ENCODE data around the gene STXBP5.

Gene STXBP5

GRCh38 chr6:147238164-147238563 is 33.9 kb downstream of the STXBP5 start:
- Histone ChIP-seq H3K4me1 (ENCODE audit: control insufficient read depth, insufficient read depth, low read length) (no peaks in the 10 kb centered on the region), H3K4me3 (ENCODE audit: low read depth, low read length) (no peak overlapping the region), H3K36me3 (ENCODE audit: control insufficient read depth in 2 of 2, insufficient read depth in 1 of 2, low read length in 2 of 2) (peaks cover 3 to 16% of the 10 kb centered on the region in 2 experiments), H3K9me3 (ENCODE audit: control insufficient read depth, insufficient read depth, low read depth, low read length) (no peaks in the 10 kb centered on the region), H3K27ac (ENCODE audit: extremely low read depth, low read depth, low read length) (no peak overlapping the region)
- ChIA-PET POLR2A (no interaction called here), CTCF (no interaction called here)
- TF ChIP-seq ZNF174 (tag by site-specific recombination; IDR thresholded peaks at IDR 0.05) (no peak), ZNF239 (tag by site-specific recombination; IDR thresholded peaks at IDR 0.05) (no peak), ZBTB21 (tag by site-specific recombination; IDR thresholded peaks at IDR 0.05) (no peak), ZNF664 (tag by site-specific recombination; IDR thresholded peaks at IDR 0.05) (no peak), AEBP2 (tag by site-specific recombination; IDR thresholded peaks at IDR 0.05; ENCODE audit: borderline replicate concordance) (no peak), ZNF555 (tag by site-specific recombination; conservative IDR thresholded peaks at IDR 0.05) (no peak), ZNF184 (tag by site-specific recombination; IDR thresholded peaks at IDR 0.05) (no peak), GLI2 (tag by site-specific recombination; IDR thresholded peaks at IDR 0.05; ENCODE audit: borderline replicate concordance, low read depth) (no peak), ZNF426 (tag by site-specific recombination; IDR thresholded peaks at IDR 0.05) (no peak), ZNF121 (tag by site-specific recombination; IDR thresholded peaks at IDR 0.05) (no peak), SCRT1 (tag by site-specific recombination; IDR thresholded peaks at IDR 0.05; ENCODE audit: borderline replicate concordance) (no peak), OSR2 (tag by site-specific recombination; IDR thresholded peaks at IDR 0.05) (no peak), ZNF19 (tag by site-specific recombination; IDR thresholded peaks at IDR 0.05; ENCODE audit: low read depth) (no peak)
- TF ChIP-seq, protein P1, sequence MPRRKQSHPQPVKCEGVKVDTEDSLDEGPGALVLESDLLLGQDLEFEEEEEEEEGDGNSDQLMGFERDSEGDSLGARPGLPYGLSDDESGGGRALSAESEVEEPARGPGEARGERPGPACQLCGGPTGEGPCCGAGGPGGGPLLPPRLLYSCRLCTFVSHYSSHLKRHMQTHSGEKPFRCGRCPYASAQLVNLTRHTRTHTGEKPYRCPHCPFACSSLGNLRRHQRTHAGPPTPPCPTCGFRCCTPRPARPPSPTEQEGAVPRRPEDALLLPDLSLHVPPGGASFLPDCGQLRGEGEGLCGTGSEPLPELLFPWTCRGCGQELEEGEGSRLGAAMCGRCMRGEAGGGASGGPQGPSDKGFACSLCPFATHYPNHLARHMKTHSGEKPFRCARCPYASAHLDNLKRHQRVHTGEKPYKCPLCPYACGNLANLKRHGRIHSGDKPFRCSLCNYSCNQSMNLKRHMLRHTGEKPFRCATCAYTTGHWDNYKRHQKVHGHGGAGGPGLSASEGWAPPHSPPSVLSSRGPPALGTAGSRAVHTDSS (tag by site-specific recombination; IDR thresholded peaks at IDR 0.05), result no peak
- TF ChIP-seq, protein P2, sequence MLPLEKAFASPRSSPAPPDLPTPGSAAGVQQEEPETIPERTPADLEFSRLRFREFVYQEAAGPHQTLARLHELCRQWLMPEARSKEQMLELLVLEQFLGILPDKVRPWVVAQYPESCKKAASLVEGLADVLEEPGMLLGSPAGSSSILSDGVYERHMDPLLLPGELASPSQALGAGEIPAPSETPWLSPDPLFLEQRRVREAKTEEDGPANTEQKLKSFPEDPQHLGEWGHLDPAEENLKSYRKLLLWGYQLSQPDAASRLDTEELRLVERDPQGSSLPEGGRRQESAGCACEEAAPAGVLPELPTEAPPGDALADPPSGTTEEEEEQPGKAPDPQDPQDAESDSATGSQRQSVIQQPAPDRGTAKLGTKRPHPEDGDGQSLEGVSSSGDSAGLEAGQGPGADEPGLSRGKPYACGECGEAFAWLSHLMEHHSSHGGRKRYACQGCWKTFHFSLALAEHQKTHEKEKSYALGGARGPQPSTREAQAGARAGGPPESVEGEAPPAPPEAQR (tag by site-specific recombination; IDR thresholded peaks at IDR 0.05), result no peak
- TF ChIP-seq, protein P3, sequence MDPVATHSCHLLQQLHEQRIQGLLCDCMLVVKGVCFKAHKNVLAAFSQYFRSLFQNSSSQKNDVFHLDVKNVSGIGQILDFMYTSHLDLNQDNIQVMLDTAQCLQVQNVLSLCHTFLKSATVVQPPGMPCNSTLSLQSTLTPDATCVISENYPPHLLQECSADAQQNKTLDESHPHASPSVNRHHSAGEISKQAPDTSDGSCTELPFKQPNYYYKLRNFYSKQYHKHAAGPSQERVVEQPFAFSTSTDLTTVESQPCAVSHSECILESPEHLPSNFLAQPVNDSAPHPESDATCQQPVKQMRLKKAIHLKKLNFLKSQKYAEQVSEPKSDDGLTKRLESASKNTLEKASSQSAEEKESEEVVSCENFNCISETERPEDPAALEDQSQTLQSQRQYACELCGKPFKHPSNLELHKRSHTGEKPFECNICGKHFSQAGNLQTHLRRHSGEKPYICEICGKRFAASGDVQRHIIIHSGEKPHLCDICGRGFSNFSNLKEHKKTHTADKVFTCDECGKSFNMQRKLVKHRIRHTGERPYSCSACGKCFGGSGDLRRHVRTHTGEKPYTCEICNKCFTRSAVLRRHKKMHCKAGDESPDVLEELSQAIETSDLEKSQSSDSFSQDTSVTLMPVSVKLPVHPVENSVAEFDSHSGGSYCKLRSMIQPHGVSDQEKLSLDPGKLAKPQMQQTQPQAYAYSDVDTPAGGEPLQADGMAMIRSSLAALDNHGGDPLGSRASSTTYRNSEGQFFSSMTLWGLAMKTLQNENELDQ (tag by site-specific recombination; IDR thresholded peaks at IDR 0.05; ENCODE audit: low read depth), result no peak

GRCh38 chr6:147238906-147239305 is 34.7 kb downstream of the STXBP5 start:
- POLR2A ChIA-PET, result no interaction called here
- Histone ChIP-seq H3K4me1 (ENCODE audit: control insufficient read depth, insufficient read depth, low read length) (no peaks in the 10 kb centered on the region), H3K36me3 (ENCODE audit: control insufficient read depth in 2 of 2, insufficient read depth in 1 of 2, low read length in 2 of 2) (peaks cover 3 to 16% of the 10 kb centered on the region in 2 experiments), H3K27ac (ENCODE audit: extremely low read depth, low read depth, low read length) (no peak overlapping the region), H3K9me3 (ENCODE audit: control insufficient read depth, insufficient read depth, low read depth, low read length) (no peaks in the 10 kb centered on the region), H3K4me3 (ENCODE audit: low read depth, low read length) (no peak overlapping the region)
- CTCF ChIA-PET, result no interaction called here
- TF ChIP-seq ZNF426 (tag by site-specific recombination; IDR thresholded peaks at IDR 0.05), result no peak
- TF ChIP-seq, protein P4, sequence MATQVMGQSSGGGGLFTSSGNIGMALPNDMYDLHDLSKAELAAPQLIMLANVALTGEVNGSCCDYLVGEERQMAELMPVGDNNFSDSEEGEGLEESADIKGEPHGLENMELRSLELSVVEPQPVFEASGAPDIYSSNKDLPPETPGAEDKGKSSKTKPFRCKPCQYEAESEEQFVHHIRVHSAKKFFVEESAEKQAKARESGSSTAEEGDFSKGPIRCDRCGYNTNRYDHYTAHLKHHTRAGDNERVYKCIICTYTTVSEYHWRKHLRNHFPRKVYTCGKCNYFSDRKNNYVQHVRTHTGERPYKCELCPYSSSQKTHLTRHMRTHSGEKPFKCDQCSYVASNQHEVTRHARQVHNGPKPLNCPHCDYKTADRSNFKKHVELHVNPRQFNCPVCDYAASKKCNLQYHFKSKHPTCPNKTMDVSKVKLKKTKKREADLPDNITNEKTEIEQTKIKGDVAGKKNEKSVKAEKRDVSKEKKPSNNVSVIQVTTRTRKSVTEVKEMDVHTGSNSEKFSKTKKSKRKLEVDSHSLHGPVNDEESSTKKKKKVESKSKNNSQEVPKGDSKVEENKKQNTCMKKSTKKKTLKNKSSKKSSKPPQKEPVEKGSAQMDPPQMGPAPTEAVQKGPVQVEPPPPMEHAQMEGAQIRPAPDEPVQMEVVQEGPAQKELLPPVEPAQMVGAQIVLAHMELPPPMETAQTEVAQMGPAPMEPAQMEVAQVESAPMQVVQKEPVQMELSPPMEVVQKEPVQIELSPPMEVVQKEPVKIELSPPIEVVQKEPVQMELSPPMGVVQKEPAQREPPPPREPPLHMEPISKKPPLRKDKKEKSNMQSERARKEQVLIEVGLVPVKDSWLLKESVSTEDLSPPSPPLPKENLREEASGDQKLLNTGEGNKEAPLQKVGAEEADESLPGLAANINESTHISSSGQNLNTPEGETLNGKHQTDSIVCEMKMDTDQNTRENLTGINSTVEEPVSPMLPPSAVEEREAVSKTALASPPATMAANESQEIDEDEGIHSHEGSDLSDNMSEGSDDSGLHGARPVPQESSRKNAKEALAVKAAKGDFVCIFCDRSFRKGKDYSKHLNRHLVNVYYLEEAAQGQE (tag by site-specific recombination; IDR thresholded peaks at IDR 0.05), result no peak
- TF ChIP-seq ZNF623 (tag by site-specific recombination; IDR thresholded peaks at IDR 0.05), result no peak
- TF ChIP-seq RBAK (tag by site-specific recombination; IDR thresholded peaks at IDR 0.05), result no peak
- TF ChIP-seq ZSCAN16 (tag by site-specific recombination; IDR thresholded peaks at IDR 0.05), result no peak
- no peak for TF ChIP-seq SP3 (tag by site-specific recombination; IDR thresholded peaks at IDR 0.05)
- TF ChIP-seq ZFP41 (tag by site-specific recombination; IDR thresholded peaks at IDR 0.05; ENCODE audit: borderline replicate concordance), result no peak
- no peak for TF ChIP-seq HOXD13 (CRISPR knock-in tag; IDR thresholded peaks at IDR 0.05; ENCODE audit: borderline replicate concordance)
- TF ChIP-seq ZNF292 (tag by site-specific recombination; IDR thresholded peaks at IDR 0.05; ENCODE audit: borderline replicate concordance, low read depth), result no peak
- TF ChIP-seq ZNF112 (tag by site-specific recombination; IDR thresholded peaks at IDR 0.05), result no peak

Measured in HEK293 (cell line).